Cardiac muscle cell (in vitro differentiated cells and primary cell): Measurements from ENCODE around the gene INPP5E. TPM values are rescaled to one million over a fixed set of nuclear protein-coding genes. Genes with fewer than 3 reads are reported as not detected.

ENCODE experiments used
- DNase-seq, 2 donors: peaks; one replicate each; pipeline versions ENCODE4 v3.0.0 to v3.0.0-alpha.2; 2010 to 2017; ENCODE audit warnings: low read depth in 1 of 2, low spot score in 1 of 2
- H3K27ac ChIP-seq: fragments of 200-600 bp; sonication (generic); 2 replicates; pipeline ENCODE4 v1.5.1; 2016
- H3K27me3 ChIP-seq: fragments of 200-600 bp; sonication (generic); 2 replicates; pipeline ENCODE4 v1.6.0; 2016; ENCODE audit warnings: control low read depth
- H3K36me3 ChIP-seq: fragments of 200-600 bp; sonication (generic); 2 replicates; pipeline ENCODE4 v1.5.1; 2016; ENCODE audit warnings: control low read depth
- H3K4me1 ChIP-seq: fragments of 200-600 bp; sonication (generic); 2 replicates; pipeline ENCODE4 v1.8.1; 2017; ENCODE audit warnings: low read depth, mild to moderate bottlenecking, mixed run types
- H3K4me3 ChIP-seq: fragments of 200-600 bp; sonication (generic); 2 replicates; pipeline ENCODE4 v1.5.1; 2016; ENCODE audit warnings: mild to moderate bottlenecking
- H3K9me3 ChIP-seq: fragments of 200-600 bp; sonication (generic); 2 replicates; pipeline ENCODE4 v1.5.1; 2017; ENCODE audit warnings: low read depth, mild to moderate bottlenecking, control low read depth
- polyA plus RNA-seq: library from polyadenylated mRNA; unstranded; fragments of >200 nt; fragmentation: Nextera tagmentation; extraction: Ambion mirVana; gene quantifications from 2 replicates; pipeline ENCODE4 v1.2.1, GENCODE V29; 2016
- total RNA-seq: library from RNA; depleted of rRNA; stranded (reverse); fragments of >200 nt; gene quantifications from 2 replicates; pipeline ENCODE4 v1.2.3, GENCODE V29; 2016
- TF ChIP-seq, protein P1 (sequence below): IDR thresholded peaks from 2 replicates; pipeline ENCODE4 v1.5.1; 2012; ENCODE audit warnings: low read depth, mild to moderate bottlenecking, low read length

Gene INPP5E
- total and polyA plus RNA-seq, 2 experiments from 2014 or later = 14.9 to 26.8 TPM

DNA sequence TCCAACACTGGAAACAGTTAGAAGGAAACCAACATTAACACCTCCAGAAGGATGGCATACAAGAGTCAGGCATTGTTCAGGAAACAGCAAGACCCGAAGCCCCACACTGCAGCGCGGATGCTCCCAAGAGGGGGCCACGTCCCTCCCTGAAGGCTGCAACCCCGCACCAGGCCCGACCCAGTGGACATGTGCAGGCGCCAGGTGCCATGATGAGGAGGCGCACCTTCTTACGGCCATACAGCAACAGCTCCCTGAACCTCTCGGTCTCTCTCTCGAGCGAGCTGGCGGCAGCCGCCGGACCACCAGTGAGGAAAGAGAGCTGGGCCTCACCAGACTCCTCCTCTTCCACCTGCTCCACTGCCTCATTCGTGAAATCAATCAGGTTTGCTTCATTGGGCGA is 23.0 kb upstream of the INPP5E start:
- Histone ChIP-seq H3K9me3 (no peaks in the 10 kb centered on the region), H3K27me3 (no peaks in the 10 kb centered on the region), H3K36me3 (peaks cover 77% of the 10 kb centered on the region), H3K4me1 (no peaks in the 10 kb centered on the region), H3K27ac (no peak overlapping the region), H3K4me3 (no peak overlapping the region)
- no peak for DNase-seq
- TF ChIP-seq, protein P1, sequence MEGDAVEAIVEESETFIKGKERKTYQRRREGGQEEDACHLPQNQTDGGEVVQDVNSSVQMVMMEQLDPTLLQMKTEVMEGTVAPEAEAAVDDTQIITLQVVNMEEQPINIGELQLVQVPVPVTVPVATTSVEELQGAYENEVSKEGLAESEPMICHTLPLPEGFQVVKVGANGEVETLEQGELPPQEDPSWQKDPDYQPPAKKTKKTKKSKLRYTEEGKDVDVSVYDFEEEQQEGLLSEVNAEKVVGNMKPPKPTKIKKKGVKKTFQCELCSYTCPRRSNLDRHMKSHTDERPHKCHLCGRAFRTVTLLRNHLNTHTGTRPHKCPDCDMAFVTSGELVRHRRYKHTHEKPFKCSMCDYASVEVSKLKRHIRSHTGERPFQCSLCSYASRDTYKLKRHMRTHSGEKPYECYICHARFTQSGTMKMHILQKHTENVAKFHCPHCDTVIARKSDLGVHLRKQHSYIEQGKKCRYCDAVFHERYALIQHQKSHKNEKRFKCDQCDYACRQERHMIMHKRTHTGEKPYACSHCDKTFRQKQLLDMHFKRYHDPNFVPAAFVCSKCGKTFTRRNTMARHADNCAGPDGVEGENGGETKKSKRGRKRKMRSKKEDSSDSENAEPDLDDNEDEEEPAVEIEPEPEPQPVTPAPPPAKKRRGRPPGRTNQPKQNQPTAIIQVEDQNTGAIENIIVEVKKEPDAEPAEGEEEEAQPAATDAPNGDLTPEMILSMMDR = no peak

DNA sequence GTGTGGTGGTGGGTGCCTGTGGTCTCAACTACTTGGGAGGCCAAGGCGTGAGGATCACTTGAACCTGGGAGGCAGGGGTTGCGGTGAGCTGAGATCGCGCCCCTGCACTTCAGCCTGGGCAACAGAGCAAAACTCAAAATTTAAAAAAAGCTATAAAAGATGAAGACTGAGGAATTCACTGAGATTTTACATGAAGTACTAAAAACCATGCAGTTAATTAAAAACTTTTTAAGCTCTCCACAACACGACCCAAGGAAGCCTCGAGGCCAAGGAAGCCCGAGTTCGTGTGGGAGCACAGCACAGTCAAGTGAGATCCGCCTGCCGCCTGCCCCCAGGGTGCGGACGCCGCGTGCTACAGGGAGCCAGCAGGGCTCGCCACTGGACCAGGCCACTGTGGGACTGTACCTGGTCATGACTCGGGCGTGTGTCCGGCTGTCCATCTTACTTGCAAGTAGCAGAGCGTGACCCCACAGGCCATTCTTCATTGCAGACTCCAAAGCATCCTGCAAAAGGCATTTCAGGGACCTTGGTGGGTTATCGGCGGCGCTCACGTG is 21.2 kb upstream of the INPP5E start:
- no peaks in the 10 kb centered on the region for H3K27me3 ChIP-seq

DNA sequence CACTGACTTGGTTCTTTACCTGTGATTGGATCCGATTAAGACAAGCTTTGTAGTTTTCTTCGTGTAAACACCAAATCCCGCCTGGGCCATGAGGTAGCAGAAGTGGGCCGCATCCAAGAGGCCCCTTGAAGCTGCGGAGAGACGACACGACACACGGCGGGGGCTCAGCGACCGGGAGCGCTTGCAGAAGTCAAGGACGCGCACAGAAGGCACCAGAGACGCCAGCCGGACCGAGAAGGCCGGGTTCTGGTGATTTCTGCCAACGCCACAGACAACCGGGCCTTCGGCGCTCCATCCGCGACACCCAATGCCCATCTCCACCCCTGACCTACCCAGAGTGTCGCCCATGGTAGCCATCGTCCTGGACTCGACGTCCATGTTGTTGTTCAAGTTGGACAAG is 19.8 kb upstream of the INPP5E start:
- no peaks in the 10 kb centered on the region for H3K27me3 ChIP-seq
- no peaks in the 10 kb centered on the region for H3K9me3 ChIP-seq
- no peak overlapping the region for H3K27ac ChIP-seq
- no peaks in the 10 kb centered on the region for H3K4me1 ChIP-seq
- peaks cover 75% of the 10 kb centered on the region for H3K36me3 ChIP-seq
- DNase-seq = no peak
- TF ChIP-seq, protein P1 = no peak
- no peak overlapping the region for H3K4me3 ChIP-seq

More for the DNA sequence above, 21.2 kb upstream of the INPP5E start:
- Histone ChIP-seq H3K9me3 (no peaks in the 10 kb centered on the region), H3K27ac (no peak overlapping the region), H3K36me3 (peaks cover 75% of the 10 kb centered on the region), H3K4me1 (no peaks in the 10 kb centered on the region), H3K4me3 (no peak overlapping the region)
- TF ChIP-seq, protein P1 = no peak
- no peak for DNase-seq

DNA sequence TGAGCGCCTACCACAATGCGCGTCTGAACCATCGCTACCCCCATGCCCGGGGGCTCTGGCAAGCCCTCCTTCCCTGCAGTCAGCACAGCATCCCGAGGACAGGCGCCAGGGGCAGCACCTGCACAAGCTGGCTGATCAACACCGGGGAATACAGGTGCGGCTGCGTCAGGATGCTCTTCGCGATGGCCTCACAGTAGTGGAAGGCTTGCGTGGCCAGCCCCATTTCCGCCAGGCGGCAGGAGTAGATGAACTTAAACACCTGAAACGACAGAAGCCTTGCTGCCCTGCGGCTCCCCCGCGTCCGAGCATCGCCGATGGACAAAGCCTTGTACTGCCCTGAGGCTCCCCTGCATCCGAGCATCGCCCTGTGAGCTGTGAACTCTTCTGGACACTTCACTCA is 17.7 kb upstream of the INPP5E start:
- H3K27me3 ChIP-seq = no peaks in the 10 kb centered on the region
- no peak overlapping the region for H3K4me3 ChIP-seq
- H3K4me1 ChIP-seq = no peaks in the 10 kb centered on the region
- no peaks in the 10 kb centered on the region for H3K9me3 ChIP-seq
- DNase-seq = no peak
- H3K36me3 ChIP-seq = peaks cover 62% of the 10 kb centered on the region
- no peak overlapping the region for H3K27ac ChIP-seq
- TF ChIP-seq, protein P1 = no peak

DNA sequence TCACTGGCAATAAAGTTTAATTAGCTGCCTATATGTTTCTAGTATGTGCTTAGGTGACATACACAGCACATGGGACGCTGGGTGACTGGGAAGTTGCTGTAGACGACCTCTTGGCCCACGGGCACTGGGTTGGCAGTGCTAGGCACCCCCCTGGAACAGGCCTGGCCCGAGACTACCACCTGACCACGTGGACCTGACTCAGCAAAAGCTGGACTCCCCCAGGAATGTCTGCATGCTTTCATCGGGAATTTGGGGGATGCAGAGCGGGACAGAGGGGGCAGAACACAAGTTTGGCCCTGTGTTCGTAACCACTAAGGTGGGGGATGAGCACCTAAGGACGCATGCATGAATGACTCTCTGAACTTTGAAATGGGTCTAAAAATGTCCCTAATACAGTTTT is 16.6 kb upstream of the INPP5E start:
- Histone ChIP-seq H3K36me3 (peaks cover 57% of the 10 kb centered on the region), H3K4me3 (no peak overlapping the region), H3K27ac (no peak overlapping the region), H3K27me3 (no peaks in the 10 kb centered on the region), H3K4me1 (no peaks in the 10 kb centered on the region), H3K9me3 (no peaks in the 10 kb centered on the region)
- DNase-seq = no peak
- TF ChIP-seq, protein P1 = no peak
